Loucy (cell line): Measurements from ENCODE around the gene GALT.

Experiments
- H2AFZ ChIP-seq: fragments of 200-600 bp; sonication (generic); 2 replicates; pipeline ENCODE4 v1.6.0; 2016; ENCODE audit warnings: antibody characterized with exemption, mild to moderate bottlenecking, low read length, moderate library complexity
- H3F3A ChIP-seq: fragments of 200-600 bp; 2 replicates; pipeline ENCODE4 v1.6.0; 2016; ENCODE audit warnings: antibody characterized with exemption, low read depth, mild to moderate bottlenecking
- H3K27me3 ChIP-seq: fragments of 200-600 bp; sonication (generic); 2 replicates; pipeline ENCODE4 v1.6.1; 2014; ENCODE audit warnings: low read length, mild to moderate bottlenecking; ENCODE audit not compliant: insufficient read depth, poor library complexity, severe bottlenecking
- H3K36me3 ChIP-seq: fragments of 200-600 bp; sonication (generic); 2 replicates; pipeline ENCODE4 v1.6.1; 2016; ENCODE audit warnings: low read length; ENCODE audit not compliant: insufficient read depth
- H3K4me1 ChIP-seq: fragments of 200-600 bp; sonication (generic); 2 replicates; pipeline ENCODE4 v1.5.1; 2014; ENCODE audit warnings: low read length, mild to moderate bottlenecking; ENCODE audit not compliant: insufficient read depth, poor library complexity, severe bottlenecking
- H3K4me2 ChIP-seq: fragments of 200-600 bp; sonication (generic); 2 replicates; pipeline ENCODE4 v1.6.0; 2014; ENCODE audit warnings: antibody characterized with exemption, low read length, low read depth, mild to moderate bottlenecking; ENCODE audit not compliant: poor library complexity, severe bottlenecking
- H3K4me3 ChIP-seq: fragments of 200-600 bp; sonication (generic); 2 replicates; pipeline ENCODE4 v1.5.1; 2014; ENCODE audit warnings: low read length, mild to moderate bottlenecking, mixed read lengths; ENCODE audit not compliant: poor library complexity, severe bottlenecking
- H3K79me2 ChIP-seq: fragments of 200-600 bp; sonication (generic); 2 replicates; pipeline ENCODE4 v1.6.1; 2014; ENCODE audit warnings: low read length; ENCODE audit not compliant: insufficient read depth
- H3K9ac ChIP-seq: fragments of 200-600 bp; sonication (generic); 2 replicates; pipeline ENCODE4 v1.6.0; 2014; ENCODE audit warnings: mild to moderate bottlenecking, low read depth, low read length, moderate library complexity; ENCODE audit not compliant: poor library complexity, severe bottlenecking
- H3K9me2 ChIP-seq: fragments of 200-600 bp; sonication (generic); replicated peaks from 2 replicates; pipeline ENCODE4 v1.6.1; 2016; ENCODE audit warnings: low read depth, low read length, mixed read lengths
- H3K9me3 ChIP-seq: fragments of 200-600 bp; sonication (generic); 2 replicates; pipeline ENCODE4 v1.6.1; 2014; ENCODE audit warnings: mild to moderate bottlenecking, antibody characterized with exemption, low read length, low read depth; ENCODE audit not compliant: insufficient read depth
- H4K20me1 ChIP-seq: fragments of 200-600 bp; sonication (generic); 2 replicates; pipeline ENCODE4 v1.6.0; 2014; ENCODE audit warnings: antibody characterized with exemption, low read length, mild to moderate bottlenecking; ENCODE audit not compliant: insufficient read depth, poor library complexity, severe bottlenecking
- CTCF ChIP-seq: fragments of 200-600 bp; sonication (generic); conservative IDR thresholded peaks from 2 replicates; pipeline ENCODE4 v1.5.1; 2014; ENCODE audit warnings: mild to moderate bottlenecking, antibody characterized with exemption, low read length
- EZH2phosphoT487 ChIP-seq: fragments of 200-600 bp; IDR thresholded peaks from 2 replicates; pipeline ENCODE4 v1.6.1; 2018; ENCODE audit warnings: antibody characterized with exemption, mild to moderate bottlenecking, moderate library complexity, borderline replicate concordance

GALT gene

GRCh38 chr9:34689116-34689470 lies 42.6 kb downstream of the GALT start:
- Histone ChIP-seq H4K20me1 (no peaks in the 10 kb centered on the region), H3K9ac (no peak overlapping the region), H3K9me3 (no peaks in the 10 kb centered on the region), H3K4me1 (no peaks in the 10 kb centered on the region), H3F3A (no peaks in the 10 kb centered on the region), H3K79me2 (no peaks in the 10 kb centered on the region), H3K27me3 (no peaks in the 10 kb centered on the region), H2AFZ (no peak overlapping the region), H3K9me2 (no peaks in the 10 kb centered on the region), H3K4me3 (no peak overlapping the region), H3K4me2 (no peak overlapping the region), H3K36me3 (no peaks in the 10 kb centered on the region)
- TF ChIP-seq EZH2phosphoT487 = no peak
- no peak for TF ChIP-seq CTCF

DNA sequence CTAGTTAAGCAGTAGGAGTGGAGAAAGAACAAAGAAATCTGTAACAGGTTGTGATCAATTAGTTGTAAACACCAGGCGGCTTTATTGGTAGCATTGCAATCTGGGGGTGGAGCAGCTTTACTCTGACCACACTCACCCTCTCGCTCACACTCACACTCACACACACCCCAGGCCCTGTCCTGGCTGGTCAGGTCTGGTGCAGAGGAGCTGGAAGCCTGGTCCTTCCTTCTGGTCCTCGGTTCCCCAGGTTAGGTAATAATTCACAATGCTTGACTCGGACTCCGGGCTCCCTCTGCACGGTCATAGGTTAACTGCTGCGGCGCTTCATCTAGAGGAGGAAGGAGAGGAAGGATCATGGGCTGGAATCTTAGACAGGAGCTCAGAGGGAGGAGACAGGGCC lies 43.0 kb downstream of the GALT start:
- H3K36me3 ChIP-seq = no peaks in the 10 kb centered on the region
- H2AFZ ChIP-seq = no peak overlapping the region
- H3K9ac ChIP-seq = no peak overlapping the region
- no peaks in the 10 kb centered on the region for H3K27me3 ChIP-seq
- no peaks in the 10 kb centered on the region for H4K20me1 ChIP-seq
- H3F3A ChIP-seq = no peaks in the 10 kb centered on the region
- H3K4me1 ChIP-seq = no peaks in the 10 kb centered on the region
- no peak for TF ChIP-seq EZH2phosphoT487
- no peak for TF ChIP-seq CTCF
- no peak overlapping the region for H3K4me2 ChIP-seq
- no peaks in the 10 kb centered on the region for H3K9me2 ChIP-seq
- no peak overlapping the region for H3K4me3 ChIP-seq
- no peaks in the 10 kb centered on the region for H3K79me2 ChIP-seq
- no peaks in the 10 kb centered on the region for H3K9me3 ChIP-seq

DNA sequence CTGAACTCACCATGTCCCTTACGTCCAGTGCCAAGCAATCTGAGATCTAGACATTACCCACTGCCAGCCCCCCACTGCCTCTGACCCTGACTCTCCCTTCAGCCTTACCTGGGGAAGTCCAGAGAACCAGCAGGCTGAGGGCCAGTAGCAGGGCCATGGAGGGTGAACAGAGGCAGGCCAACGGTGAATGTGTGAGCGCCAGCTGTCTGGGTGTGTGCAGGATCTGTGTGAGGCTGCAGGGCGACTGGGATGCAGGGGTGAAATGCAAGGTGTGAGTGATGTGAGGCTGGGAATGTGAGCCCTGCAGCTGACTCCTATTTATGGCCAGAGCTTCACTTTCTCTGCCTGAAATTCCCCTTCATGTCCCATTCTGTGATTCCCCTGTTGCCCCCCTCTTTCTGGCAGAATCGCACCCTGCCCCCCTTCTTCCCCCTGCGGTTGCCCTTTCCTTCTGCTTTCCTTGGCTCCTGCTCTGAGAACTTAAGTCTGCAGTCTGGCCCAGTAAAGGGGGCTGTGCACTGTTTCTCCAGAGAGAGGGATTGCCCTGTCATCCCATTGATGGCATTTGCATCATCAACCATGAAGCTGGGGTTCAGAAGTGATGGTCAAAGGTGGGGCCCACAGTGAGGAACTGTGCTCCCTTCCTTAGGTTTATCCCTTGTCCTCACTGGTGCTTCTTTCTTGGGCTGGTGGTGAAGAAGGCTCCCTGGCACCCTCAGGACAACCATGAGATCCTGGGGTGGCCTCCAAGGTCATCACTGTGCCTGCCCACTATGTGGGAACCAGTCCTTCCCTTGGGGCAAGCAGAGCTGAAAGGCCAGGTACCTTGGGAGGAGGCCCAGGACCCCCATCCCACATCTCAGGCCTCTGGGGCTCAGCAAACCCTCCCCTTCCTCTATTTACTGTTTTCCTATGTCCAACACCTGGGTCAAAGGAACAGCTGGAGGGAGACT lies 44.8 kb downstream of the GALT start, which contains the start of gene CCL19:
Gene CCL19, minus strand, starts transcription at position 294 of the 953 bp plus-strand sequence. Its CDS starts 137 bp downstream, at position 157.
- no peaks in the 10 kb centered on the region for H3K9me3 ChIP-seq
- no peaks in the 10 kb centered on the region for H3K79me2 ChIP-seq
- no peaks in the 10 kb centered on the region for H4K20me1 ChIP-seq
- no peak within 1 kb of the TSS for H3K4me3 ChIP-seq
- no peak within 1 kb of the TSS for H3K4me2 ChIP-seq
- H3K4me1 ChIP-seq = no peaks in the 10 kb centered on the region
- TF ChIP-seq CTCF (no peak), EZH2phosphoT487 (no peak)
- no peaks in the 10 kb centered on the region for H3K27me3 ChIP-seq
- no peak within 1 kb of the TSS for H3K9ac ChIP-seq
- no peaks in the 10 kb centered on the region for H3K9me2 ChIP-seq
- no peaks in the 10 kb centered on the region for H3K36me3 ChIP-seq
- no peaks in the 10 kb centered on the region for H3F3A ChIP-seq
- no peak within 1 kb of the TSS for H2AFZ ChIP-seq
